Effector memory CD4-positive, alpha-beta T cell (primary cell): ENCODE measurements around the gene SERPIND1.

Source experiments
- DNase-seq, 3 donors: peaks; one replicate each; pipeline ENCODE4 v3.0.0-alpha.2; 2020
- H3K27ac ChIP-seq: 2 replicates; pipeline ENCODE4 v1.7.0; 2013; ENCODE audit warnings: mild to moderate bottlenecking, low read length, moderate library complexity; ENCODE audit not compliant: insufficient read depth, poor library complexity, severe bottlenecking
- H3K27me3 ChIP-seq: replicated peaks from 2 replicates; pipeline ENCODE4 v1.7.0; 2013; ENCODE audit warnings: mild to moderate bottlenecking, low read length; ENCODE audit not compliant: insufficient read depth, control insufficient read depth, poor library complexity, severe bottlenecking
- H3K36me3 ChIP-seq: 2 replicates; pipeline ENCODE4 v1.7.0; 2013; ENCODE audit warnings: mild to moderate bottlenecking, low read length, moderate library complexity; ENCODE audit not compliant: control insufficient read depth, insufficient read depth
- H3K4me1 ChIP-seq: 2 replicates; pipeline ENCODE4 v1.7.0; 2013; ENCODE audit warnings: low read length, mild to moderate bottlenecking; ENCODE audit not compliant: control insufficient read depth, insufficient read depth, poor library complexity, severe bottlenecking
- H3K4me3 ChIP-seq: 2 replicates; pipeline ENCODE4 v1.7.0; 2013; ENCODE audit warnings: low read length, low read depth, mild to moderate bottlenecking; ENCODE audit not compliant: insufficient read depth, poor library complexity, severe bottlenecking
- H3K9me3 ChIP-seq: 2 replicates; pipeline ENCODE4 v1.7.0; 2013; ENCODE audit warnings: mild to moderate bottlenecking, low read length, moderate library complexity; ENCODE audit not compliant: control insufficient read depth

SERPIND1 gene

GRCh38 chr22:20748082-20748481 is 25.8 kb upstream of the SERPIND1 start:
- no peak overlapping the region for H3K27ac ChIP-seq
- H3K4me1 ChIP-seq: no peaks in the 10 kb centered on the region
- no peak for DNase-seq
- no peaks in the 10 kb centered on the region for H3K9me3 ChIP-seq
- no peaks in the 10 kb centered on the region for H3K27me3 ChIP-seq
- peaks cover 75% of the 10 kb centered on the region for H3K36me3 ChIP-seq
- no peak overlapping the region for H3K4me3 ChIP-seq

GRCh38 chr22:20748731-20749428 is 25.0 kb upstream of the SERPIND1 start:
- Histone ChIP-seq H3K36me3 (peaks cover 74% of the 10 kb centered on the region), H3K4me3 (no peak overlapping the region)
- no peak for DNase-seq

DNA sequence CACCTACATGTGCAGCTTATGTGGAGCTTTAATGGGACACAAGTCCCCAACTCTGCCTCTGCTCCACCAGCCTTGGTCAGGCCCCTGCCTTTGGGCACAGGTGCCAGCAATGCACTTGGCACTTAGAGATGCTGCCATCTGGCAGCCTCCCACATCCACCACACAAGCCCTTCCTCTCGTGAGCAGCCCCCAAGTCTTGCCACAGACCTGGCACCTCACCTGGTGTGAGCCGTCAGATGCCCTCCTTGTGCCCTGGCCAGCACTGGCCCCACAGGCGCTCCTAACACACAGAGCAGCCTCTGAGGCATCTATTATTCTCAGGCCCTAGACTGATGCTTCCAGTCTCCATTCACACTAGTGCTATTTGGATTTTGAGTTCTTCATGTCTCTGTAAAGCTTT is 24.5 kb upstream of the SERPIND1 start:
- no peak for DNase-seq
- no peak overlapping the region for H3K4me3 ChIP-seq
- H3K36me3 ChIP-seq: peaks cover 69% of the 10 kb centered on the region
- no peaks in the 10 kb centered on the region for H3K9me3 ChIP-seq
- no peaks in the 10 kb centered on the region for H3K4me1 ChIP-seq
- no peaks in the 10 kb centered on the region for H3K27me3 ChIP-seq
- no peak overlapping the region for H3K27ac ChIP-seq

More at GRCh38 chr22:20748731-20749428, 25.0 kb upstream of the SERPIND1 start:
- no peak overlapping the region for H3K27ac ChIP-seq
- H3K4me1 ChIP-seq: no peaks in the 10 kb centered on the region
- no peaks in the 10 kb centered on the region for H3K27me3 ChIP-seq
- H3K9me3 ChIP-seq: no peaks in the 10 kb centered on the region

DNA sequence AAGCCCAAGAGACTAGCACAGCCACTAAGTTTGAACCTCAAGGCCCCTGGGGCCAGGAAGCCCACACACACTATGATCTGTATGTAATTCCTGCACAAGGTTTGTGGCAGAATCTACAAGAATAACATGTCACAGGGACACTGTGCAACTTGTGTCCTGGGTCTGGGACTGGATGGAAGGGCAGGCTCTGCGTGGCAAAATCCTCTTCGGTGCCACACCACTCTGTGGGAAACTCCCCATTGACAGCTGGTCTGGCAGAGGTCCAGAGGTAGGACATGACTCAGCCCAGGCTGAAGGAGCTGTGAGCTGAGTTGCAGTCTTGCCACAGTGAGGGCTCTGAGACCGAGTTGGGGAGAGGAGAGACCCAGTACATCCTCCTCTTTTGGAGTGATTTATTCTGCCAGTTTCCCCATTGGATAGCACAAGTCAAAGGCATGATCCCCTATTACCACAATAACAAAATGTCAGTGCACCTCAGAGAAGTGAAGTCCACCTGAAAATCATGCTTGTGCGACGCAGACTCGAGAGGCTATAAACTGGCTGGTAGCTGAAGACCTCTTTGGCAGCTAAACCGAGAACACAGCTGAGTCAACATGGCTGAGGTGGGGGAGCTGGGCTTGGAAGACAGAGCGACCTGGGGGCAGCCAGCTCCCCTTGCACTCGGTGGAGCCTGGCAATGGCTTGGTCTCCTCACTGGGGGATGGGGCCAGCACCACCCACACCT is 23.3 kb upstream of the SERPIND1 start:
- no peaks in the 10 kb centered on the region for H3K4me1 ChIP-seq
- no peak overlapping the region for H3K4me3 ChIP-seq
- no peak for DNase-seq
- no peaks in the 10 kb centered on the region for H3K27me3 ChIP-seq
- no peak overlapping the region for H3K27ac ChIP-seq
- H3K36me3 ChIP-seq: peaks cover 62% of the 10 kb centered on the region
- no peaks in the 10 kb centered on the region for H3K9me3 ChIP-seq

DNA sequence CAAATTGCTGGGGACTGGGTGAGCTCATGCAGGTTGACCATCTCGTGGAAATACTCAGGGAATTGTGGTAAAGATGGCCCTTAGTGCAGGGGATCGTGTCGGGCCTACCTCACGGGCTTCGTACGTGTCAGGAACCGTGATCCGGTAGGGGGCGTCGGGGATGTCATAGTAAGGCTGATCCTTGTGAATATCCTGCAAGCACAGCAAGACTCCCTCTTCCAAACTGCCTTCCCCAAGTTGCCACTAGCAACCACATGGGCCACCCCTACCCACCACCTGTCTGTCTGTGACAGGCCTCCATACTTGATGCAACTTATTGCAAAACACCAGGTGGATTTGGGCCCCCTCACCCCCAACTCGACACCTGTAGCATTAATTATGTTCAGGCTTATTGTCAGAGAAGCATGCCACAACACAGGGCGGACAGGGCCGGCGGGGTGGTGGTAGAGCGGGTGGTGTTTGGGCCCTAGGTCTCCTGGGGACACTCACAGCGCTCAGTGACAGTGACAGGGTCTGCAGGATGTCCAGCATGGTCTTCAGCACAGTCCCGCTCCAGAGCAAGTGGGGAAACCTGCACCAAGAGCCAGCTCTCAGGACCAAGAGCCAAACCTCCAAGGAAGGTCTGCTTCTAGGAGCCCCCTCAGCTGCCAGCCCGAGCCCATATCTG is 22.6 kb upstream of the SERPIND1 start:
- H3K4me1 ChIP-seq: no peaks in the 10 kb centered on the region
- no peaks in the 10 kb centered on the region for H3K27me3 ChIP-seq
- peaks cover 61% of the 10 kb centered on the region for H3K36me3 ChIP-seq
- no peak overlapping the region for H3K27ac ChIP-seq
- no peak for DNase-seq
- H3K9me3 ChIP-seq: no peaks in the 10 kb centered on the region
- no peak overlapping the region for H3K4me3 ChIP-seq

GRCh38 chr22:20752104-20752741 is 21.7 kb upstream of the SERPIND1 start:
- H3K9me3 ChIP-seq: no peaks in the 10 kb centered on the region
- H3K36me3 ChIP-seq: peaks cover 52% of the 10 kb centered on the region
- no peaks in the 10 kb centered on the region for H3K4me1 ChIP-seq
- no peak overlapping the region for H3K27ac ChIP-seq
- no peaks in the 10 kb centered on the region for H3K27me3 ChIP-seq
- DNase-seq: no peak
- no peak overlapping the region for H3K4me3 ChIP-seq

GRCh38 chr22:20752873-20753272 is 21.0 kb upstream of the SERPIND1 start:
- no peaks in the 10 kb centered on the region for H3K27me3 ChIP-seq
- no peaks in the 10 kb centered on the region for H3K9me3 ChIP-seq
- no peak overlapping the region for H3K27ac ChIP-seq
- H3K4me1 ChIP-seq: no peaks in the 10 kb centered on the region
- peaks cover 46% of the 10 kb centered on the region for H3K36me3 ChIP-seq
- DNase-seq: no peak
- H3K4me3 ChIP-seq: no peak overlapping the region

DNA sequence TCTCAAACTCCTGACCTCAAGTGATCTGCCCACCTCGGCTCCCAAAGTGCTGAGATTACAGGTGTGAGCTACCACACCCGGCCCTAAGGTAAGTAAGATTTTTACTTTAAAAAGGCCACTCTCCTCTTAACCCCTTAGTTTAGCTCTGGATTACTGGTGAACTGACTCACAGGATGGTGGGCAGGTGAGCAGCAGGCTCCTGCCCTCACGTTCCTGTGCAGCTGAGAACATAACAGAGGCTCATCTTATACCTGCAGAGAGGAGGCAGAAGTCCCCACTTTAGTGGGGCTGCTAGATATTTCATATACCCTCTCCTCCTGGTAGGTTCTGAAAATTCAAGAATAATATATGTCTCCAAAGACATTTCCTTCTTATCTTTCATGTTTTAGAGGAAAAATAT is 17.1 kb upstream of the SERPIND1 start:
- H3K36me3 ChIP-seq: peaks cover 34% of the 10 kb centered on the region

DNA sequence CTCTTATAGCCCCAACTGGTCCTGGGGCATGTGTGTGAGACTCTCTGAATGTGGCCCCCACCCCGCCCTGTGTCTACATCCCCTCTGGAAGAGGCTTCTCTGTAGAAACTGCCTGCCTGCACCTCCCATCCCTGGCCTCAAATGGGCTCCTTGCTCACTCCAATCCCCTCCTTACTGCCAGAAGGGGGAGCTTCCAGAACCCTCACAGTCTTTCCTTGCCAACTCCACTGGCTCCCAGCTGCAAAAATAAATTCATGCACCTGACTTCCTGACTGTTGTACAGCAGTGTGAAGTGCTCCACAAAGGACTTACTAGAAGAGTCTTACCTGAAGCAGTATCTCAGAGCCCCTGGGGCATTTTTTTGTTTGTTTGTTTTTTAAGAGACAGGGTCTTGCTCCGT is 15.2 kb upstream of the SERPIND1 start:
- no peak overlapping the region for H3K4me3 ChIP-seq
- no peak overlapping the region for H3K27ac ChIP-seq
- no peaks in the 10 kb centered on the region for H3K9me3 ChIP-seq
- no peaks in the 10 kb centered on the region for H3K27me3 ChIP-seq
- DNase-seq: no peak
- peaks cover 34% of the 10 kb centered on the region for H3K36me3 ChIP-seq
- no peaks in the 10 kb centered on the region for H3K4me1 ChIP-seq

More for the DNA sequence above, 17.1 kb upstream of the SERPIND1 start:
- Histone ChIP-seq H3K4me3 (no peak overlapping the region), H3K9me3 (no peaks in the 10 kb centered on the region), H3K27ac (no peak overlapping the region), H3K4me1 (no peaks in the 10 kb centered on the region), H3K27me3 (no peaks in the 10 kb centered on the region)
- DNase-seq: no peak
